Cardiac fibroblast (primary cell): ENCODE data around the gene FGF2.

ENCODE experiments used
- DNase-seq, 2 donors: peaks; one replicate each; pipeline versions ENCODE4 v3.0.0 to v3.0.0-alpha.2; 2010; ENCODE audit warnings: low read depth in 2 of 2
- H3K4me3 ChIP-seq, 2 donors: replicated peaks in 1 of 2; 1 replicate in 1 of 2; 2 replicates in 1 of 2; pipeline ENCODE4 v1.5.1; 2011; ENCODE audit warnings: low read depth in 2 of 2, low read length in 2 of 2, mild to moderate bottlenecking in 2 of 2, moderate library complexity in 1 of 2
- TF ChIP-seq, protein P1 (sequence below): IDR thresholded peaks from one replicate; pipeline ENCODE4 v1.5.1; 2011; ENCODE audit warnings: low read depth, mild to moderate bottlenecking, low read length, inconsistent platforms

Gene FGF2

DNA sequence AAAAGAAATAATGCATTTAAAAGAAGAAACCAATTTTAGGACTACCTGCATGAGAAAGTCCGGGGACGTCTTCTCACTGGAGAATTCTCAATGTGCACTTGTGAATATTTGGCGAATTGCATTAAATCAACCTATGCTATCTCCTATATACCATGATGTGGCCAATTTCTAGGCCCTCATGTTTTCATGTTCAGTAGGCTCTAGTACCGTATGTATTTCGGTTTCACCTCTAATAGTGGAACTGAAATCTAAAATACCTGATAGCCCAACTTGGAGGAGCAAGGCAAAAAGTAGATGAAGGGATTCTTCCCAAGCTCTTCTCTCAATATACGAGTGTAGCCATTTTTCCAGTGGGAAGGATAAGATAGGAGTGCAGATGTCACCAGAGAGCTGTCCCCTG is 11.4 kb upstream of the FGF2 start:
- TF ChIP-seq, protein P1, sequence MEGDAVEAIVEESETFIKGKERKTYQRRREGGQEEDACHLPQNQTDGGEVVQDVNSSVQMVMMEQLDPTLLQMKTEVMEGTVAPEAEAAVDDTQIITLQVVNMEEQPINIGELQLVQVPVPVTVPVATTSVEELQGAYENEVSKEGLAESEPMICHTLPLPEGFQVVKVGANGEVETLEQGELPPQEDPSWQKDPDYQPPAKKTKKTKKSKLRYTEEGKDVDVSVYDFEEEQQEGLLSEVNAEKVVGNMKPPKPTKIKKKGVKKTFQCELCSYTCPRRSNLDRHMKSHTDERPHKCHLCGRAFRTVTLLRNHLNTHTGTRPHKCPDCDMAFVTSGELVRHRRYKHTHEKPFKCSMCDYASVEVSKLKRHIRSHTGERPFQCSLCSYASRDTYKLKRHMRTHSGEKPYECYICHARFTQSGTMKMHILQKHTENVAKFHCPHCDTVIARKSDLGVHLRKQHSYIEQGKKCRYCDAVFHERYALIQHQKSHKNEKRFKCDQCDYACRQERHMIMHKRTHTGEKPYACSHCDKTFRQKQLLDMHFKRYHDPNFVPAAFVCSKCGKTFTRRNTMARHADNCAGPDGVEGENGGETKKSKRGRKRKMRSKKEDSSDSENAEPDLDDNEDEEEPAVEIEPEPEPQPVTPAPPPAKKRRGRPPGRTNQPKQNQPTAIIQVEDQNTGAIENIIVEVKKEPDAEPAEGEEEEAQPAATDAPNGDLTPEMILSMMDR = no peak
- DNase-seq = no peak
- H3K4me3 ChIP-seq = no peak overlapping the region

DNA sequence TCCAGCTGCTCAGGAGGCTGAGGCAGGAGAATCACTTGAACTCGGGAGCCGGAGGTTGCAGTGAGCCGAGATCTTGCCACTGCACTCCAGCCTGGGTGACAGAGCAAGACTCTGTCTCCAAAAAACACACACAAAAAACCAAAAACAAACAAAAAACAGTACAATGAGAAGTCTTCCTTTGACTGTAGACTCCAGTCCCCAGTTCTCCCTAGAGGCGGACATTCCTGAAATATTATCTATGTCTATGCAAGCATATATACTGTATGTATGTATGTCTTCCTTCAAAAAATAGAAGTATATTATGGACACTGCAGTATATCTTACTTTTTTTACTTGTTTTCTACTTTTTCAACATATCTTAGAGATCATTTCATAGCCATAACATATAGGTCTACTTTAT is 10.2 kb upstream of the FGF2 start:
- TF ChIP-seq, protein P1 = no peak
- DNase-seq = no peak
- no peak overlapping the region for H3K4me3 ChIP-seq

DNA sequence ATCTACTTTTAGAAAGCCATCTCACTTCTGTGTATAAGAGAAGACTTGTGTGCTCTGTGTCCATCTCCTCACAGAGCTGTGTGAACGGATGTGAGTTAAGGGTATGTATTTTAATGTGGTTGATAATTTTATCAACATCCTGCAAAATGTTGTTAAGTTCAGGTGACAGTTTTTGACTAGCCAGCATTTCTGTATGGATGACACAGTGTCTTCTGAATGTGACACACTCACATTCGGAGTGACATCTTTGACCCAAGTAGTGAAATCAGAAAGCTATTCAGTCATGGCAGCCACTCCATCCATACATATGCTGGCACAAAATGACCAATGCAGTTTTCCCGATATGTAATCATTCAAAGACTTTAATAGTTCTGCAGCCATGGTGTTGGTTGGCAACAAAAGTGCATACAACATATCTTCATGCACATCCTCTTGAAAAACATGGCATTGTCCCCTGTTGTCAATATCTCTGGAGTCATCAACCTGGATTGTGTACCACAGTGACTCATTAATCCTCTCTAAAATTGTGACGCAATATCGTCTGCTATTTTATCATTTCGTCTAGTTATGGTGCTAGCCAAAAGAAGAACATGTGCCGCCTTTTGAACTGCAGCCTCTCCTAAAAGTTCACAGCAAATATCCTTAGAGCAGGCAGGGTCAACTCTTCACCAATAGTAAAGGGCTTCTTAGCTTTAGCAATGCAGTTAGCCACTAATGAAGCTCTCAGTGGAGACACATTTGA is 6.8 kb upstream of the FGF2 start:
- H3K4me3 ChIP-seq = no peak overlapping the region
- peak in 1 of 2 donors; percentile 82 for DNase-seq
- TF ChIP-seq, protein P1 = no peak

DNA sequence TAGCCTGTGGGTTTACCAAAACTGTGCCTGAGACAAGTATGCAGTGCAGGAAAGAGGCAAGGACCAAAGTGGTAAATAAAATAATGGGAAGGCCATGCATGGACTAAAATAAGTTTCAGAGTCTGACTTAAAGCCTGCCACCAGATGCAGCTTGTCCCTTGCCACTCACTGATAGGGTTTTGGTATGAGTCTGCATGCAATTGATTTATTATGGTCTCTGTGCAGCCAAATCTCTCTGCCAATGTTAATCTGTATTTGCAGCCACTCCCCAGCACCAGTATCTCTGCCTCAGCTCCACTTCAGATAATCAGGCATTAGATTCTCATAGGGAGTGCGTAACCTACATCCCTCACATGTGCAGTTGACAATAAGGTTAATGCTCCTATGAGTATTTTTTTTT is 5.5 kb upstream of the FGF2 start:
- no peak overlapping the region for H3K4me3 ChIP-seq
- TF ChIP-seq, protein P1 = no peak
- DNase-seq = no peak

DNA sequence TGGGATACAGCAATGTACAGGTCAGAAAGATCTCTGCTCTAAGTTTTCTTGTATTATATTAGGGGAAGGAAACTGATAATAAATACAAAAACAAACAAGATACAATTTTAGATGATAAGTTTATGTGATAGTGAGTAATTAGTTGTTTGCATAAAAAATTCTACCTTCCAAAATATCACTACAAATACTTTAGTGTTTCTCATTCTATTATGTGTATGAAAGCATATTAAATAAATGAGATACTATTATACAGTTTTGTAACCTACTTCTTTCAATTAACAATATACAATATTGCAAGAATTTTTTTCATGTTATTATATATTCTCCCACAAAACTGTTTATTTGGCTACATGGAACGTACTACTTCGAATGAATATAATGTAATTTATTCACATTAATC is 4.2 kb upstream of the FGF2 start:
- DNase-seq = no peak
- TF ChIP-seq, protein P1 = no peak
- H3K4me3 ChIP-seq = no peak overlapping the region

DNA sequence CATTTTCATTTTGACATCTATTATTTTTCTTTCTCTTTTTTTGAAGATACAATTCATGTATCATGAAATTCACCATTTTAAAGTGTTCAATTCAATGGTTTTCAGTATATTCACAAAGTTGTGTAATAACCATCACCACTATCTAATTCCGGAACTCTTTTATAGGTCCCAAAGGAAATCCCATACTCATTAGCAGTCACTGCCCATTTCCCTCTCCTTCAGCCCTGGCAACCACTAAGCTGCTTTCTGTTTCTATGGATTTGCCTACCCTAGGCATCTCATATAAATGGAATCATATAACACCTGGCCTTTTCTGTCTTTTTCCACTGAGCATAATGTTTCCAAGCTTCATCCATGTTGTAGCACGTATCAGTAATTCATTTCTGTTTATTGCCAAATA is 3.2 kb upstream of the FGF2 start:
- H3K4me3 ChIP-seq = no peak overlapping the region
- DNase-seq = no peak
- TF ChIP-seq, protein P1 = no peak

DNA sequence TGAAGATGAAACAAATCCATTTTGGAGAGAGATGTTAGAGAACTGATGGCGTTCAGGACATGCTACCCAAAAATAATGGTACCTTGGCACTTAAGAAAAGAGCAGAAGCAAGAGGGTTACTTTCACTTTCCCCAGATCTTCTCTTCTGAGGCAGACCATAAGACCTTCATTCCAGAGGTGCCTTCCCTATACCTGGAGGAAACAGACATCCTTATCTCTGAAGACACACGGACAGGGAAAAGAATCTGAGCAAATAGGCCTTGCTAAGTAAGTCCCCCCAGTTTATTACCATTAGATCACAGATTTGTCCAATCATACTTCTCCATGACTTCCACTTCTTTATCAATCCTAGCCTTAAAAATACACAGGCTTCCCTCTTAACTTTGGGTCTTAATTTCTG is 2.0 kb upstream of the FGF2 start:
- no peak for DNase-seq
- H3K4me3 ChIP-seq = no peak overlapping the region
- TF ChIP-seq, protein P1 = no peak
